Fibroblast of skin of right quadriceps (primary cell): Measurements from ENCODE around the gene SPSB4.

Source experiments
- DNase-seq: peaks from one replicate; pipeline ENCODE4 v3.0.0-alpha.2; 2013

The SPSB4 gene

GRCh38 chr3:141123677-141124410 lies 72.7 kb downstream of the SPSB4 start:
- no peak for DNase-seq

GRCh38 chr3:141124715-141125114 lies 73.6 kb downstream of the SPSB4 start:
- no peak for DNase-seq

GRCh38 chr3:141125351-141125750 lies 74.2 kb downstream of the SPSB4 start:
- DNase-seq, result no peak

DNA sequence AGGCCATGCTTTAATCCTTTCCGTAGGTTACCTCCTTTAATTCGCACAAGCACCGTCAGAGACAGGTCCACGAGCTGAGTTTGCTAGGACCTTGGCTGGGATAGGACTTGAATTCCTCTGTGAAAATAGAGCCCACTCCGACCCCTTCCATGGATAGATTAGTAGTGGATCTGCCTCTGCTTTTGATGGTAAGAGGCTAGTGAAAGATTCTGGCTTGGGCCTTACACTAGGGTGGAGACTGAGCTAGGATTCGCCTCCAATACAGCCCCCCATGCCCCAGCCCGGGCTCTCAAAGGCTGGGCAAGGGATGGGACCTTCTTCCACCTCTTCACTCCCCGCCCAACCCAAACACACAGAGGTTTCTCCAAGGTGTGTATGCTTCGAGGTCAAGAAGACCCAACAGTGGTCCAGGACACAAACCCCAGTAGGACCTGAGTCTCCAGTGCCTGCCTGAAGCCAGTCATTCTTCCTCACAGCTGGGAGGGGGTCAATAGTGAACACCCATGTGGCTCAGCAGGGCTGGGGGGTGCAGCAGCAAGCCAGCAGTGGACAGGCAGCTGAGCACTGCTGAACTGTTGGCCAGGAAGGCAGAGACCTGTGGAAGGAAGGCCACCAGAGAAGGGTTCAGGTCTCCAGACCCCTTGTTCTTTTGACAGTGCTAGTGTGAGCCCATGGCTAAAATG lies 75.7 kb downstream of the SPSB4 start:
- DNase-seq, result no peak

DNA sequence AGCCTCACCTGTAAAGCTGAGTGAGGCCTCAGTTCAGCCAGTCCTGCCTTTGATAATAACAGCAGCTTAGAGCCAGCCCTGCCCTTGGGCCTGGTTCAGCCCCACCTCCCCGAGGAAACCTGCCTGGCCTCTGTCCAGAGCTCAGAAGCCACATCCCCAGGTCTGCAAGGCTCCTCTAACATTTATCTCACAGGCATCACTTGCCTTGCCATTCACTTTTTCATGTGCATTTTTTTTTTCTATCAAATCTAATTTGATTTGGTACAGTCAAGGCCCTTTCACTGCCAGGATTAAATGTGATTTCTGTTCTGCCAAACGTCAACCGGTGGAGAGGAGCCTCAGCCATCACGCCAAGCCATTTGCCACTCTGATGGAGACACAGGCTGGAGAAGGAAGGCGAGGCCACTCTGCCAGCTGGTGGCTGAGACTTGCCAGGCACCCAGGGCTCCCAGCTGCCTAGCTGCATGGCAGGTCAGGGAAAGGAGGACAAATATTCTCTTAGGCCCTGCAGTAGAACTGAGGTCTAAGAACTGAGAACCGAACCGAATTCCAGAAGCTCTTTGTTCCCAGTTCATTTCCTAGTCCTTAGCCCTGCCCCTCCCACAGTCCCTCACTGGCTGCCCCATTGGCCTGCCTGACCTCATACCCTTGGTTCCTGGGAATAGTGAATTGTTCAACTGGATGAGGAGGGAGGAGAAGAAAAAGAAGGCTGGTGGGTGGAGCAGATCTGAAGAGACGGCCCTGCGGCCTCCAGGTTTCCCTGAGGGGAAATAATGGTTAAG lies 76.4 kb downstream of the SPSB4 start:
- no peak for DNase-seq

GRCh38 chr3:141128126-141128777 lies 77.1 kb downstream of the SPSB4 start:
- no peak for DNase-seq

GRCh38 chr3:141129049-141129448 lies 77.9 kb downstream of the SPSB4 start:
- no peak for DNase-seq

DNA sequence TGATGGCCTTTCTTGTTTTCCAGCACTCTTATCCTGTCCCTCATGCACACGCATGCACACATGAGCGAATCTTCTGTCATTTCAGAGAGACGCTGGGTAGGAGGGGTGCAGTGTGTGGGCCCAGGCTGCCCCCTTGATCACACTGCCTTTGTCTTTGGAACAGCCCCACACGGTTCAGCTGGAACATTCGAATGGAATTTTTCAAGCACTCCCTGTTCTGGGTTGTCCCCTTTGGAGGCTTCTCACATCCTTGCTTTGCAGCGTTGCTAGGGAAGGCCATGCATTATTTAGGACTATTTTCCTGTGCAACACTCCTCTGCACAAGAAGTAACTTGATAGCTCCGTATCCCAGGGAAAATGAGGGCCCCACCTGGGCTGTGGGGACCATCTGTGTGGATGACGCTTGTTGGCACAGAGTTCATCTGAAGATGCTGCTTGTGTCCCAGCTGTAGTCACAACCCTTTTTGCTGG lies 78.4 kb downstream of the SPSB4 start:
- DNase-seq, result no peak

DNA sequence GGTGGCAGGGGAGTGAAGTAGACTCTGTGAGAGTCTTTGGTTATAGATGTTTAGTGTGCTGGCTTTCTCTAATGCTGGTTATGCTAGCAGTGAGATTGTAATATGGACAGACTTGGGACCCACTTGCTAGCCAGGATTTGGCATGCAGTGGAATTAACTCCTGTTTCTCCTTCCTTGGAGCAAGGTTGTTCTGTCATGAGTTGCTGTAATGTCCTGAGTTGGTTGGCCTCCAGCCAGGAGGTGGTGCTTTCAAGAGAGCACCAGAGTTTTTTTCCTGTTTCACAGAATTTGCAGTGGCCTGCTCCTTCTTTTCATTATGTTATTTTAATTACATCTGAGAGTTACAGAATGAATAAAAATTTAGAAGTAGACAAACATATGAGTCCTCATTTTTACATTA lies 92.4 kb downstream of the SPSB4 start:
- no peak for DNase-seq

DNA sequence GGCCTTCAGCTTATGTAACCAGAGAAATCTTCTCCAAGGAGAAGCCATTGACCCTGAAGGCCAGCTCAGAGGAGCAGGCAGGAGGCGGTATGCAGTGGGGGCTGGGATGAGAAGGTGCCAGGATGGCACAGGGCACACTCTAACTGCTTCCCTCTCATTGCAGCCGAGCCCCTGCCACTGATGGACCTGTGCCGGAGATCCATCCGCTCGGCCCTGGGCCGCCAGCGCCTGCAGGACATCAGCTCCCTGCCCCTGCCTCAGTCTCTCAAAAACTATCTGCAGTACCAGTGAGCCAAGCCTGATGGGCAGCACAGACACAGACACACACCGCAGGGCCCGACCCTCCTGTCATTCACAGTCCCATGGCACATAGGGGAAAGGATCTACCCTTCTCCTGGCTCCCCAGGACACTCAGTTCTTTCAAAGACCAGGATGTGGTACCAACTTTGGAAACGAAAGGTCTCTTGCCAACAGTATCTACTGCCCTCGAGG lies 95.9 kb downstream of the SPSB4 start:
- DNase-seq, result no peak

GRCh38 chr3:141147657-141148056 lies 96.5 kb downstream of the SPSB4 start:
- DNase-seq, result no peak

- DNase-seq, result no peak
Measured at GRCh38 chr3:141148169-141148568, 97.0 kb downstream of the SPSB4 start.

DNA sequence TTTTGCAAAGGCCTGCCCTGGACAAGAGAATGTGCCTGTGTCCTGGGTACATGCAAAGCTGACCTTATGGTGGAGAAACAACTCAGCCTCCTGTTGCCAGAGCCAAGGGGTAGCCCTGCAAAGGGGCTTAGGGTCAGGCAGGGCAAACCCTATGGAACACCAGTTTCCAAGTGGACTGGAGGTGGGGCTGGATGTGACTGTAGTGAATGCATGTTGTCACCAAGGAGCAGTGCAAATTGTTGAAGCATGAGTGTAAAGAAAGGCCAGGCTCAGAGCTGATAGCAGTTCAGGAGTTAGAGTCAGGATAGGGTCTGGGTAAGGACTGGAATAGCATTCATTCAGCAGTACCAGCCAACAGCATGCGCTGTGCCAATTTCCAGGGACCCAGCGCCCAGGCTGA lies 97.6 kb downstream of the SPSB4 start:
- DNase-seq, result no peak

- DNase-seq, result no peak
Measured at GRCh38 chr3:141150081-141150830, 99.1 kb downstream of the SPSB4 start.

DNA sequence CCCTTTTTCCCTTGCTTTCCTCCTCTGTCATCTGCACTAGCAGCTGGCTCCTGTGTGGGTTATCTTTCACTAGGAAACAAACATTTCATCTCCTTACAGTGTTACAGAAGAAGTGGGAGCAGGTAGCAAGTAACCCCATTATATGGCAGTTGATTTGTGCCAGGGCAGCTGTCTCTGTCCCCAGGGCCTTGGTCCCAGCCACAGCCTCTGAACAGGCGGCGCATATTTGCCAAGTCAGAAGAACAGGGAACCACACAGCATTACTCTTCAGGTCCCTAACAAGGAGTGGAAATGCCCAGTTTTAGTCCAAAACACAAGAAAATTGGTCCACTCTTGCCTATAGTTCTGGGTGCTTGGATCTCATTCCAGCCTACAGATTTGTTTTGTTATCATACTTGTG lies 99.8 kb downstream of the SPSB4 start:
- no peak for DNase-seq

- DNase-seq, result no peak
Measured at GRCh38 chr3:141151439-141151838, 100.3 kb downstream of the SPSB4 start.

GRCh38 chr3:141152130-141152529 lies 101.0 kb downstream of the SPSB4 start:
- DNase-seq, result no peak

GRCh38 chr3:141152801-141153678 lies 101.9 kb downstream of the SPSB4 start:
- DNase-seq, result no peak

GRCh38 chr3:141153679-141153966 lies 102.5 kb downstream of the SPSB4 start:
- DNase-seq, result no peak

DNA sequence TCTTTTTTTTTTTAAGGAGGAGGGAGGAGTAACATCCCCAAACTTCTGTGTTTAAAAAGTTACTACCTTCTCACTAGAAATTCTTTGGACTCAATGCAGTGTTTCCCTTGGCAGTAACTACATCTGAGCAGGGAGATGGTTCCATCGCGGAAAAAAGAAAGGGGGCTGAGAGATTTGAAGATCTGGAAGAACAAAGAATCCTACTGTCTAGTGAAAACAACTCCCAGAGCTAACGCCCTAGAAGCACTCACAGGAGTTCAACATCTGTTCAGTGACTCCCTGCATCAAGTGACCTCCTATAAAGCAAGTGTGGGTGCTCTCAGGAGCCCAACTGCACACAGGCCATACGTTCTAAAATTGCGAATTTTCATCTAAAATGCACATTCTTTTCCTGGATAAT lies 113.7 kb downstream of the SPSB4 start:
- no peak for DNase-seq

DNA sequence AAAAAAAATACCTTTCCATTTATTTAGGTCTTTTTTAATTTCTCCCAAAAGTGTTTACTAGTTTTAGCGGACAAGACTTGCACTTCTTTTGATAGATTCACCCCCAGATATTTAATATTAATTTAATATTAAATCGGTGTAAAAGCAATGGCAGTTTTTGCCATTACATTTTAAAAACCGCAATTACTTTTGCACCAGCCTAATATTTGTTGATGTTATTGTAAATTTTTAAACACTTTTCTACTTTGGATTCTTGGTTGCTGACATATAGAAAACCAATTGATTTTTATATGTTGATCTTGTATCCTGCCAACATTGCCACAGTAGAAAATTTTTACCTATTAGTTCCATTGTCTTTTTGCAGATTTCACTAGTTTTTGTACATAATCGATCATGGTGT lies 116.5 kb downstream of the SPSB4 start:
- no peak for DNase-seq
